NCI-H2081 treated with DMSO at 0.1 percent for 48 hours (cell line): ENCODE measurements around the gene RAB26.

Experiments
- DNase-seq: peaks from one replicate; lab custom pipeline; 2025; lab: John Stamatoyannopoulos, UW

RAB26 gene

DNA sequence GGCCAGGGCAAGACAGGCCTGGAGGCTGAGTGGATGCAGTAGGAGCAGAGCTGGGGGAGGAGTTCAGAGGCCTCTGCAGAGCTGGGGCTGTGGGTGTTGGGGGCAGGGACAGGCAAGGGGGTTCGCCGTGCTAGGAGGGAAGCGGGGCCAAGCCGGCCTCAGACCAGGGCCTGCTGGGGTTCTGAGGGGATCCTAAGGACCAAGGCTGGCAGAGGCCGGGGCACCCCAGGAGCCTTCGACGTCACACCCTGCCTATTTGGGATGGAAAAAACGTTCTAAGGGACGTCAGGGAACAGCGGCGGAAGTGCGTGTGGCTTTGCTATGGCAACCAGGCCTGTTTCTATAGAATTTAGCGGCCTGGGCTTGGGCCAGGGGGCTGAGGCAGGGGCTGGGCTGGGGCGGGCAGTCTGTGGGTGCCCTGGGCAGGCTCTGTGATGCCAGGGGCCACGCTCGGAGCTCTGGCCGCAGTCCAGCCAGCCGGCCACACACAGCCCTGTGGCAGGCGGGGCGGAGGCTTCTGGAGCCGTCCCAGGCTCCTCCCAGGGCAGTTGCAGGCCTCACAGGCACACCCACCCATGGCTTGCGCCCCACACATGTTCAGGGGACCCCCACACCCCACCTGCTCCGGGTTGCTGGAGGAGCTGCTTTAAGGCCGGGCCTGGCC, 10.9 kb downstream of the RAB26 start:
- DNase-seq, result no peak

DNA sequence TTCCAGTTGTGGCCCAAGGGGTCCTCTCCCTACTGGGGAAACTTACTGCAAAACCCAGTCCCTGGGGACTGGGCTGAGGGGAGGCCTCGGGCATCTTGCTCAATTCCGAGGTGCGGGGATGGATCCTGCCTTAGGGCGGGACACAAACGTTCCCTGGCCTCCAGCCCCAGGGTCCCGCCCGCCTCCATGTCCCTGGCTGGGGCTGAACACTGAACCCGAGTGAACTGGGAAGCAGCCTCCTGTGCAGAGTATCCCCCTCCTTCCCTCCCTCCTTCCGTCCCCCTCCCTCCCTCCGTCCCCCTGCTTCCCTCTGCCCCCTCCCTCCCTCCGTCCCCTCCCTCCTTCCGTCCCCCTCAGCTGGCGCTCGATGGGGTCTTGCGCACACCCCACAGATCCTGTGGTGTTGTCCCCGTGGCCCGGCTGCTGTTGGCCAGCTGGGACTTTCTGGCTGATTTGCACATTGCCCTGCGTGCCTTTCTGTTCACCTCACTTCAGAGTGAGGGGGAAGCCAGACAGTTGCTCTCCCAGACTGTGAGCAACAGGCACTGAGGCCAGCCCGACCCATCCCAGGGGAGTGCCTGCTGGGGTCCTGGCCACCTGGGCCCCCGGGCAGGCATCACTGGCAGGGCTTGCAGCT, 12.6 kb downstream of the RAB26 start:
- DNase-seq, result no peak

DNA sequence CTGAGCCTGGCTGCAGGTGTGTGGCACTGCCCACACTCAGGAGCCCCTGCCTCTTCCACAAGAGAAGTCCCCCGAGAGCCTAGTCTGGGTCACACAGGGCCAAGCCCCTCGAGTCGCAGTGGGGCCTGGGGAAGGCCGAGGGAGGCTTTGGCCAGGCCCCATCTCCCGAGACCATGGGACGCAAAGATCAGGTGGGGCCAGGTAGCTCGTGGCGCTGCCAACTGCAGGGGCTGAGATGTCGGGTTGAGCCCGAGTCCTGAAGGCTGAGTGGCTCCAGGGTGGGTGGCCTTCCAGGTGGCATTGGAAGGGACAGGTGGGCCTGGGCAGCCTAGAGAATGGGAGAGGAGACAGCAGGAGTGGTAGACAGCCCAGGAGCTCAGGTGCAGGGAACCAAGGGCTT, 13.5 kb downstream of the RAB26 start:
- no peak for DNase-seq

DNA sequence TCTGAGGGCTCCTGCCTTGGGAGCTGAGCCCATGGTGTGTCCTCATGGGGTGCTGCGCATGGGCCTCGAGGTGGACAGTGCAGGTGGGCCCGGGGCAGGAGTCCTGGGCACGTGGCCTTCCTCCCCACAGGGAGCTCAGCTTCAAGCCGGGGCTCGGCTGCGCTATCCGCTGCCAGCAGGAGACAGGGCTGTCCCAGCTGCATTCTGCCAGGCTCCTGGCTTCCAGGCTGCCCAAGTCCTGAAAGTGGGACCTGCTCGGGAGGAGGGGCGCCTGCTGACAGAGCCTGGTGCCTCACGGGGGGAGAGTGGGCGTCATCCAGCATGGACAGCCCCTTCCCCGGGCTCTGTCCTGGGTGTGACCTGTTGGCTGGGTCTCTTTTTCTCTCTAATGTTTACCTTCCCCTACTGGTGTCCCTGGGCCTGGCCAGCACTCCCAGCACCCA, 14.3 kb downstream of the RAB26 start:
- no peak for DNase-seq

DNA sequence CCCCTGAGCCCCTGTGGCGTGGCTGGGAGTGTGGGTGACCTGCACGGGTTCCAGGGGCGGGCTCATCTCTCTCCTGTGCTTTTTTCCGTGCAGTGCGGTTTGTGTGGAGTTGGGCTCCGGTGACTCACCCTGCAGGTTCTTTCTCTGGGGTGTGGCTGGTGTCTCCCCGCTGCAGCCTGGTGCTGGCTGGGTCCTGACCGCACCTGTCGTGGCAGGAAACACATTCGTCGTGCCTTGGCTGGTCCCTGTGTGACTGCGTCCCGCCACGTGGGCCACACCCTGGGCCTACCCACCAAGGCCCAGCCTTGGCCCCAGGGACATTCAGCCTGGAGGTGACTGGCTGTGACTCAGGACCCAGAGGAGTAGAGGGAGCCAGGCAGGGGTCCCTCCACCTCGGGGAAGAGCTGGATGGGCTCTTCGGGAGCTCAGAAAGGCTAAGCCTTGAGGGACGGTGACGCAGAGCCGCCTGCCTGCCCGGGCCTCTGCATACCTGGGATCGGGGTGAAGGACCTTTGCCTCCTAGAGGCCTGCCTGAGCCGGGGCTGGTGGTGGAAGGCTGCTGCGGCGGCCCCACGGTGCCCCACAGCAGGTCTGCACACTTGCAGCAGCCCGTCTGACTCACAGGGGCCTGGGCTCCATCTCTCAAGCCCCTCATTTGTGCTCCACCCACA, 14.9 kb downstream of the RAB26 start:
- no peak for DNase-seq

DNA sequence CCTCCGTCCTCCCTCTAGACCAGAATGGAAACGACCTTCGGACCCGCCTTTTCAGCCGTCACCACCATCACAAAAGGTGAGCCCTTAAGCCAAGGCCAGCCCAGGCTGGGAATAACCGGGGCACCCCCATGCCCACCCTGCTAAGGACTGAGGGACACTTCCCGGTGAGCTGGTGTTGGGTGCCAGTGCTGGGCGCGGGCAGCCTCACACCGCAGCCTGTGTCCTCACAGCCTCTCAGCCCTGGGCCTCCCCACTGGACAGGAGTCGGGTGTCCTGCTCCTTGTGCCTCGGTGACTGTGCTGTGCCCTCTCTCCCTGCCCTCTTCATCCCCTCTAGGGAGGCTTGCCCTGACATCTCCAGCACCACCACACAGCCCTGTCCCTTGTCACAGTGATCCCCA, 17.4 kb downstream of the RAB26 start:
- no peak for DNase-seq

DNA sequence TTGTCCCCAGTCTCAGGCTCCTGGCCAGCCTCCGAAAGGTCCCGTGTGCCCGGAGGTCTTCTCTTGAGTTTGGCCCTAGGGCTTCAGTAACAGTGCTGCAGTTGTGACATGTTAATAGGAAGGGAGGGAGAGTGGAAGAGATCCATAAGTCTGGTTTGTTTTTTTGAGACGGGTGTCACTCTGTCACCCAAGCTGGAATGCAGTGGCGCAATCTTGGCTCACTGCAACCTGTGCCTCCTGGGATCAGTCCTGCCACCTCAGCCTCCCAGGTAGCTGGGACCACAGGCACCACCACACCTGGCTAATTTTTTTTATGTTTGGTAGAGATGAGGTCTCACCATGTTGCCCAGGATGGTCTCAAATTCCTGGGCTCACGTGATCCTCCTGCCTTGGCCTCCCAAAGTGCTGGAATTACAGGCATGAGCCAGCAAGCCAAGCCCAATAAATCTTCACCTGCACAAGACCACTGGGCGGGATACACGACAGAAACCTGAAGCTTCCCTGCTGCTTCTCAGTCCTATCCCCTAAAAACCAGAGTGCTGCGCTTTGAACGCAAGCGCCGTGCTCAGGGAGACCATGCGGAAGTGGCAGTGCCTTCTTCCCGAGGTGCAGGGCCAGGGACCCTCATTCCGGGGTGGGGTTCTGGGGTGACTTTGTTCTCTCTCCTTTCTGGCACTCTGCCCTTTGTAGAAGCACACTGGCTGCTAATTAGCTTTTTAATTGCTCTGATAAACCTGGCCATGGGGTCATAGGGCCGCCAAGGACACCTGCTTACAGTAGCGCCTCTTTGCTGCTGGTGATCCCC, 18.0 kb downstream of the RAB26 start:
- DNase-seq, result no peak

DNA sequence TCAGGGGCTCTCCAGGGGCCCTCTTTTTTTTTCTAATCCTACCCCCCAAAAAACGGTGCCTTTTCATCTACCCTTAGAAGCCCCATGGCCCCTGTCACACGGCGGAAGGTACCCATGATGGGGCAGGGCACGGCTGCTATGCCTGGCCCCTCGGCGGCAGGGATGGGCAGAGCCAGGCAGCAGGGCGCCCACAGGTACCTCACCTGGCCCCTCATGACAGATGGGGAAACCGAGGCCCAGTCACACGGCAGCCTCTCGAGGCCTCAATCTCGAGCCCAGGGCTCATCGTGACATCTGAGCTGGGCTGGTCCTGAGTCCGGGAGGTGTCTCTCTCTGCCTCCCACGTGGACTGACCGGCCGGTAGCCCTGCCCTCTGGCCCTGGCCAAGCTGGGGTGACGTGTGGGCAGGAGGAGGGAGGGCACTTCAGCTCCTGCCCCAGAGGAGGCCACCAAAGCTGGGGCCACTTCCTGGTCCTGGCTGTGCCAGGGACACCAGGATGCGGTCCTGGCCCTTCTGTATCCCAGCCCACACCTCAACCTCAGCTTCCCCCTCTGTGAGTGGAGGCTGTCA, 18.7 kb downstream of the RAB26 start:
- no peak for DNase-seq

DNA sequence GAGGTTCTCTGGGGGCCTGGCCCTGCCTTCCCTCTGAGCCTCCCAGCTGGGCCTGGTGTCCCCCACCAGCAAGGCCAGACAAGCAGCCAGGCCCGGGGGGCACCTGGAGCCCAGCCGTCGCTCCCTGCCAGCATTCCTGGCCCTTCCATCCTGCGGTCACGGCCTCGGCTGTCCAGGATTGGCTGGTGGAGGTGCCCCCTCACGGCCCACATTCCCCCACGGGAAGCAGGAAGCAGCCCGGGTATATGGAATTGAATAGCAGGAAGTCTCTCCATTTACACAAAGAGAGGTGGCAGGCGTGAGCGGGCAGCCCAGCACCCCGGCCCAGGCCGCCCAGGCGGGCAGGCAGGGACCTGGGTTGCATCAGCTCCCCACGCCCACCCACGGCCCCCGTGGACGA, 21.7 kb downstream of the RAB26 start:
- DNase-seq, result no peak

DNA sequence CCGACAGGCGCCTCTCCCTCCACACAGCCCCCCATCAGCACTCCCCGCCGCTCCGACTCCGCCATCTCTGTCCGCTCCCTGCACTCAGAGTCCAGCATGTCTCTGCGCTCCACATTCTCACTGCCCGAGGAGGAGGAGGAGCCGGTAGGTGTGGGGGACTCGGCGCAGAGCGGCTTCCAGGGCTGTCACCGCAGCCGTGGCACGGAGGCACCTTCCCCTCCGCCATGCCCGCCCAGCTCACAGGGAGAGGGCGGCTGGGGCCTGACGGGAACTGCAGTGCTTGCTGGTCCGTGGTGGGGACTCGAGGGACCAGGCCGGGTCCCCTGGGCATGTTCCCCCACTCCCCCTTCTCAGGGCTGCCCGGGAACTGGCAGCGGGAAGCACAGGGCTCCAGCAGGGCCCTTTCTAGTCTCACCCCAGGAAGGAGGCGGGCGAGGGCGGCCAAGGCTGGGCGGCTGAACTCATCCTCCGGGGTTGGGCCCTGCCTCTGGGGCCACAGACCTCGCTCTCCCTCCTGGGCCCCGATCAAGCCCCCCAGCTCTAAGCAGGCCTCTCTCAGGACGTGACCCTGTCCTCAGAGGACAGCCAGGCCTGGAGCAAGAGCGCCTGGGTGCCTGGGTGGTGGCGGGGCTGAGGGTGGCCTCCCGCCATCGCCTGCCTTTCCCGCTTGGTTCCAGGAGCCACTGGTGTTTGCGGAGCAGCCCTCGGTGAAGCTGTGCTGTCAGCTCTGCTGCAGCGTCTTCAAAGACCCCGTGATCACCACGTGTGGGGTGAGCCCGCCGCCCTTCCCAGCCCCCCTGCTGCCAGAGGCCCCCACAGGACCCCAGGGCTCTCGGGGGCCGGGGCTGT, 22.4 kb downstream of the RAB26 start:
- DNase-seq, result no peak

DNA sequence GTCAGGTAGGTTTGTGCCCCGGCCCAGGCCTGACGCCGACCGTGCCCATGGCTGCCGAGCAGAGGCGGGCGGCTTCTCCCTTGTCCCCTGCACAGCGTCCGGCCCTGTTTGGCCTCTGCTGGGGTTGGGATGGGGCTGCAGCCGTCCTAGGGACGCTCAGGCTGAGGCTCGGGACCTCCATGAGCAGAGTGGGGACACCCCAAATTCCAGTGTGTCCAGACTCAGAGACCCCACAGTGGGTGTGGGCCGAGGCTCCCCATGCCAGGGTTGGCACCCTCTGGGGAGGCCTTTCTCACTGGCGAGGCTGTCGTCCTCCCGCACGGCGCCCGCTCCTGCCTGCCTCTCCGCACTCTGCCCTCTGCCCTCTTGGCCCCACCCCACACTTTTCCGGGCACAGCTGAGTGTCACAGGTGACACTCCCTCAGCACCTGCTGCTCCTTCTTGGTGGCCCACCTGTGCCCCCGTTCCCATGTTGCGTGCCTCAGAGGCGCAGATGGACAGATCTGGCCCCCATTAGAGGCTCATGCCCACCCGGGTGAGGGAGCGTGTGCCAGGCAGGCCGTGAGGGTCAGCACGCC, 23.3 kb downstream of the RAB26 start:
- no peak for DNase-seq

DNA sequence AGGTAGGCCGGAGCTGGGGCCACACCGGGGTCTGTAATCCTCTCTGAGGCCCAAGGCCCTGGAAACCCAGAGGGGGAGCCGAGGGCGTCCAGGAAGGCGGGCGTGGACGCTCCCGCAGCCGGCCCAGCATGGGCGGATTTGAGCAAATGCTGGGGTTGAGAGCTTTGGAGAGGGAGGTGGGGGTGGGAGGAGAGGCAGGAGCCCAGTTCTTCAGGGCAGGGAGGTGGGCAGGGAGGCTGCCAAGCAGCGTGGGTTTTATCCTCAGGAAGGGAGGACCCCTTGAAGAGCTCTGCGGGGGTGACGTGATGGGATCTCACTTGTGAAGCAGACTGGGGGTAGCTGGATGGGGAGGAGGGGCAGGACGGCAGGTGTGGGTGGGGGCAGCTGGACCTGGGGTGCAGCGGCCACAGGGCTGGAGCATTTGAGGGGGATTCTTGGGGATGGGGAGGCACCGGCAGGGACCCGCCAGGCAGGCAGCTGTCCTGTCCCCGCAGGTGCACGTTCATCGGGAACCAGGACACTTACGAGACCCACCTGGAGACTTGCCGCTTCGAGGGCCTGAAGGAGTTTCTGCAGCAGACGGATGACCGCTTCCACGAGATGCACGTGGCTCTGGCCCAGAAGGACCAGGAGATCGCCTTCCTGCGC, 24.4 kb downstream of the RAB26 start:
- no peak for DNase-seq

DNA sequence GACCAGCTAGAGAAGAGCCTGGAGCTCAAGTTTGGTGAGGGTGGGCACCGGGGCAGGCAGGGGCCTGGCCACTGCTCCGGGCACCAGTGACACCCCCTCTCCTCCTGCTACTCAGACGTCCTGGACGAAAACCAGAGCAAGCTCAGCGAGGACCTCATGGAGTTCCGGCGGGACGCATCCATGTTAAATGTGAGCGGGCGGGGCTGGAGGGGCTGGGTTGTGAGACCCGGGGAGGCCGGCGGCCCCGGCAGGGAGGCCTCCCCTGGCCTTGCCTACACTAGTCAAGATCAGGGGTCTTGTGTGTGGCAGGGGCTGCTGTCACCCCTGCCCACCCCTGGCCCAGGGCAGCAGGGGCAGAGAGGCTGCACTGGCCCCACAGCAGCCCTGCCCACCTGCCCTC, 24.9 kb downstream of the RAB26 start:
- DNase-seq, result no peak

DNA sequence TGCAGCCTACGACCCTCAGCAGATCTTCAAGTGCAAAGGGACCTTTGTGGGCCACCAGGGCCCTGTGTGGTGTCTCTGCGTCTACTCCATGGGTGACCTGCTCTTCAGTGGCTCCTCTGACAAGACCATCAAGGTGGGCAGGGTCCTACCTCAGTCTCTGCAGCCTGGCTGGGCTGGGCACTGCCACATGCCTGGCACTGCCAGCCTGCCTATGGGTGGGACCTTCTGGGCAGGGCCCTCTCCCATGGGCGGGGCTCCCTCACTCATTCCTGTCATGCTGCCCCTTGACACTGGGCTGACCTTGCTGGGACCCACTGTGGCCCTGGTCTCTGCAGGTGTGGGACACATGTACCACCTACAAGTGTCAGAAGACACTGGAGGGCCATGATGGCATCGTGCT, 25.5 kb downstream of the RAB26 start:
- no peak for DNase-seq

DNA sequence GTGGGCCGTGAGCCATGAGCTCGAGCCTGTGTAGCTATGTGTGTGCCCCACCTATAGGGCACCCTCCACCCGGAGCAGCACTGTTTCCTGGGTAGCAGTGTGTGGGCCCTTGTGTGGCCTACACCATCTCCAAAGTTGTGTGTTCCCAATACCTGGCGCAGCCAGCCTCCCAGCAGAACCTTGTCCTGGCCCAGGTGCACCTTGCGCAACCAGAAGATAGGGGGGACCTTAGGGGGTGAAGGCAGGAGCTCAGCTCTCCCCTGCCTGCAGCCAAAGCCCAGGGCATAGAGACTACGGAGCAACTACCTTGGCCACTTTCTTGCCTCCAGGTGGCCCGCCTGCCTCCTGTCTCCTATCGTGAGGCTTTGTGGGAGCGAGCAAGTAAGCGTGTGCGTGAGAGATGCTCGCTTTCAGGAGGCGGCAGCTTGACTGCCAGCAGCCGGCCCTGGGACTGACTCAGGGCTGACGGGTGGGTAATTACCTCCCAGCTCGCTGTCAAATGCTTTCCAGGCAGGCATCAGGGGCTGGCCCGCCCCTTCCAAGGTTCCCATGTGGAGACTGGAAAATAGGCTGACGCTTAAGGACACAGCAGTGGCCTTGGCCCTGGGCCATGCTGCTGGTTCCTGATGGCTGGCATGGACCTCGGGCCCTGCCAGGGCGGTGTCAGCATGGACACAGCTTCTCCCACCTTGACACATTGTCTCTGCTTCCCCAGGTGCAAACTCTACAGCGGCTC, 26.1 kb downstream of the RAB26 start:
- DNase-seq, result no peak

DNA sequence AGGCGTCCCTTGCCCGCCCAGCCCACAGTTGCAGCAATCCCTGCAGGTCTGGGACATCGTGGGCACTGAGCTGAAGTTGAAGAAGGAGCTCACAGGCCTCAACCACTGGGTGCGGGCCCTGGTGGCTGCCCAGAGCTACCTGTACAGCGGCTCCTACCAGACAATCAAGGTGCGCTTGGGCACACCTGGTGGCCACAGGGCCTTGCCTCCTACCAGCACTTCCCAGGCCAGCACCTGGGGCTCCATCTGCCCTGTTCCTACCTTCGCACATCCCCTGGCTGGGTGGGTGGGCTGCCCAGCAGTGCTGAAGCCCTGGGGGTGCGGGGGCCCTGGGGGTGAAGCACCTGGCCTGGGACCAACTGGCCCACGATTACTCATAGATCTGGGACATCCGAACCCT, 27.0 kb downstream of the RAB26 start:
- no peak for DNase-seq

DNA sequence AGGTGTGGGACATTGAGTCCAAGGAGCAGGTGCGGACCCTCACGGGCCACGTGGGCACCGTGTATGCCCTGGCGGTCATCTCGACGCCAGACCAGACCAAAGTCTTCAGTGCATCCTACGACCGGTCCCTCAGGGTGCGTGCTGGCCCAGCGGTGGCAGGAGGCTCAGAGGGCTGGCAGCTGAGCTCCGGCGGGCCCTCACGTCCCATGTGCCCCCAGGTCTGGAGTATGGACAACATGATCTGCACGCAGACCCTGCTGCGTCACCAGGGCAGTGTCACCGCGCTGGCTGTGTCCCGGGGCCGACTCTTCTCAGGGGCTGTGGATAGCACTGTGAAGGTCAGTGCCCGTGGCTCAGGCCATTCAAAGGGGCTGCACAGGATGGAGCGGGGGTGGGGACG, 27.6 kb downstream of the RAB26 start:
- no peak for DNase-seq

DNA sequence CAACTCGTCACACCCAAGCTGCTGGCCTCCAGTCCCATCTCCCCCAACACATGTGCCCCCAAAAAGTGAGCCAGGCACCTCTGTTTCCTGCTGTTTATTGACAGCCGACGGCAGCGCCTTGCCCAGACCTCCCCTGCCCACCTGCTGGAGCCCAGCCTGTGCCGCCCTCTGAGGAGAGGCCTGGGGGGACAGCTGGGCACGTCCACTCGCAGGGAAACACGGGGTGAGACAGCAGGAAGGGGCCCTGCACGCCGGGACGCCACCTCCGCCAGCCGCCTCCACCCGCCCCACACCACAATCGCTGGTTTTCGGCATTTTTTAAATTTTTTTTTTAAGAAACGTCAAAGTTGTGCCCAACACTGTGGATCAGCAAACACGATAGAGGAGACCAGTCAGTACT, 28.7 kb downstream of the RAB26 start:
- DNase-seq, result no peak

DNA sequence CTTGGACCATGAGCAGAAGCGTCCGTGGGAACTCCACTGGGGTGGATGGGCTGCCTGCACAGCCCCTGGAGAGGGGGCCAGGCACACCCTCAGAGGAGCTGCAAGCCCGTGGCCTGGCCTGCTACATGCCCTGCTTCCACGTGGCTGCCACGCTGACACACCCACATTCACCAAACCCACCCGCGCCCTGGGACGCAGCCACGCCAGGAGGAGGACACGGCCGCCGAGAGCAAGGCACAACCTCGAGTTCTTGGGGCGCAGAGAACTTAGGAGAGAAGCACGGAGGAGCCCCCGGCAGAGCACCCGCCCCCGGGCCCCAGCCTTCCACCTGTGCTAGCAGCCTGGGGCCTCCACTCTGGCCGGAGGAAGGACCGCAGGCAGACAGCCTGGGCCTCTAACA, 29.1 kb downstream of the RAB26 start:
- no peak for DNase-seq
